ENCODE data around the gene KIF4A.

DNA sequence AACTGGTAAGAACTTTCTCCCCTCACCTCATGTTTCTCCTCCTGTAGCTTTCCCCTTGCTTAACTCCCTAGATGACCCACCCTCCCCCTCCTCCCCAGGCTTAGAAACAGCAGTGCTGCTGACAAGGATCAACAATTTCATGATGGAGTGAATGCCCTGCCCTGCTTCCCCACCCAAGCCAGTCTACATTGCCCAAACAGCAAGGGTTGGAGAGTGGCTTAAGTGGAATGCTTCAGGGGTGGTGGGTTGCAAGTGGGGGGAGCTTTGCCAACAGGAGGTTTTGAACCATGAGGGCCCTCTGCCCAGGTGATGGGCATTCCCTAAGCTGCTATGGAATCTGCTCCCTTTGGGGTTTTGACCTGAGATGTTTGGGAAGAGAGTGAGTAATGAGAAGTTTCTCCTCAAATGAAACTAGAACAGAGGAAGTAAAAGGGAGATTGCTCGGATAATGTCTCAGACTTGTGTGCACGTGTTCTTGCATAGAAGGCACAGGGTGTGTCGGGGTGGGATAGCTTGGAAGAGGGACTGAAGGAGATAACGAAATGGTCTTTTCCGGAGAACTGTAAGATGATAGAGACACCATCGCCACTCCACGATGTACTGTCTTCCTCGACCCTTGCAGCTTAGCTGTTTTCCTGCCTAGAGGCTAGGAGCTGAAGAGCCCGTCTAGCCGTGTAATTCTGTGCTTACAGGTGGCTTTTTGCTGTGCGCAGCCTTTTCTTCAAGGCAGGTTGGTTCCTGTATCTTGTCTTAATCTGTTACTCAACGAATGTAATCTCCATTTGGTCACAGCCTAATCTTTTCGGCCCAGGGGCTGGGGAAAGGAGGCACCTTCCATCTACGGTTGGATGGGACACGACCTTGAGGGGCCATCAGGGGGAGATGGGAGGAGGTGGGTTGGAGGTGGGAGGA is 143.3 kb downstream of the KIF4A start:
- TF ChIP-seq POLR2A (IDR thresholded peaks at IDR 0.05) = no peak
- TF ChIP-seq, protein P1, sequence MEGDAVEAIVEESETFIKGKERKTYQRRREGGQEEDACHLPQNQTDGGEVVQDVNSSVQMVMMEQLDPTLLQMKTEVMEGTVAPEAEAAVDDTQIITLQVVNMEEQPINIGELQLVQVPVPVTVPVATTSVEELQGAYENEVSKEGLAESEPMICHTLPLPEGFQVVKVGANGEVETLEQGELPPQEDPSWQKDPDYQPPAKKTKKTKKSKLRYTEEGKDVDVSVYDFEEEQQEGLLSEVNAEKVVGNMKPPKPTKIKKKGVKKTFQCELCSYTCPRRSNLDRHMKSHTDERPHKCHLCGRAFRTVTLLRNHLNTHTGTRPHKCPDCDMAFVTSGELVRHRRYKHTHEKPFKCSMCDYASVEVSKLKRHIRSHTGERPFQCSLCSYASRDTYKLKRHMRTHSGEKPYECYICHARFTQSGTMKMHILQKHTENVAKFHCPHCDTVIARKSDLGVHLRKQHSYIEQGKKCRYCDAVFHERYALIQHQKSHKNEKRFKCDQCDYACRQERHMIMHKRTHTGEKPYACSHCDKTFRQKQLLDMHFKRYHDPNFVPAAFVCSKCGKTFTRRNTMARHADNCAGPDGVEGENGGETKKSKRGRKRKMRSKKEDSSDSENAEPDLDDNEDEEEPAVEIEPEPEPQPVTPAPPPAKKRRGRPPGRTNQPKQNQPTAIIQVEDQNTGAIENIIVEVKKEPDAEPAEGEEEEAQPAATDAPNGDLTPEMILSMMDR (IDR thresholded peaks at IDR 0.05) = no peak
